H9 (cell line): Measurements from ENCODE around the gene EBF4. TPM values are rescaled to one million over a fixed set of nuclear protein-coding genes. Genes with fewer than 3 reads are reported as not detected.

Experiments
- DNase-seq: peaks from one replicate; pipeline ENCODE4 v3.0.0-alpha.2; 2017
- H2AFZ ChIP-seq: one replicate; pipeline ENCODE4 v1.6.1; 2013; ENCODE audit warnings: mild to moderate bottlenecking, low read length, control low read depth, moderate library complexity
- H2AK5ac ChIP-seq: 2 replicates; pipeline ENCODE4 v1.6.1; 2013; ENCODE audit warnings: low read length, control low read depth, mixed read lengths; ENCODE audit not compliant: insufficient read length
- H2BK120ac ChIP-seq: one replicate; pipeline ENCODE4 v1.6.1; 2013; ENCODE audit warnings: low read depth, mild to moderate bottlenecking, low read length, control low read depth, inconsistent platforms; ENCODE audit not compliant: poor library complexity, severe bottlenecking
- H2BK12ac ChIP-seq: 2 replicates; pipeline ENCODE4 v1.6.1; 2013; ENCODE audit warnings: low read length, control low read depth, mixed read lengths, low read depth; ENCODE audit not compliant: insufficient read length
- H2BK15ac ChIP-seq: 2 replicates; pipeline ENCODE4 v1.6.1; 2013; ENCODE audit warnings: low read depth, low read length, control low read depth
- H2BK20ac ChIP-seq: one replicate; pipeline ENCODE4 v1.6.1; 2013; ENCODE audit warnings: low read depth, mild to moderate bottlenecking, low read length, control low read depth, inconsistent platforms; ENCODE audit not compliant: poor library complexity, severe bottlenecking
- H2BK5ac ChIP-seq: 2 replicates; pipeline ENCODE4 v1.6.1; 2013; ENCODE audit warnings: low read length, control low read depth, mixed read lengths; ENCODE audit not compliant: insufficient read length
- H3K14ac ChIP-seq: 2 replicates; pipeline ENCODE4 v1.6.1; 2013; ENCODE audit warnings: low read length, control low read depth; ENCODE audit not compliant: insufficient read depth
- H3K18ac ChIP-seq: 2 replicates; pipeline ENCODE4 v1.6.1; 2013; ENCODE audit warnings: low read depth, mild to moderate bottlenecking, mixed read lengths, low read length, control low read depth; ENCODE audit not compliant: insufficient read length
- H3K23ac ChIP-seq: 2 replicates; pipeline ENCODE4 v1.6.1; 2013; ENCODE audit warnings: low read length, control low read depth, mixed read lengths, low read depth; ENCODE audit not compliant: insufficient read length
- H3K23me2 ChIP-seq: 2 replicates; pipeline ENCODE4 v1.6.1; 2013; ENCODE audit warnings: low read depth, mild to moderate bottlenecking, mixed read lengths, low read length, control low read depth; ENCODE audit not compliant: insufficient read length, poor library complexity, severe bottlenecking
- H3K27ac ChIP-seq: 2 replicates; pipeline ENCODE4 v1.5.1; 2013; ENCODE audit warnings: low read length, control low read depth, mixed read lengths, low read depth; ENCODE audit not compliant: insufficient read length
- H3K27me3 ChIP-seq: 2 replicates; pipeline ENCODE4 v1.6.1; 2013; ENCODE audit warnings: low read length, control low read depth, inconsistent platforms; ENCODE audit not compliant: insufficient read depth
- H3K4ac ChIP-seq: 2 replicates; pipeline ENCODE4 v1.6.1; 2013; ENCODE audit warnings: low read depth, mild to moderate bottlenecking, control low read depth, inconsistent platforms, low read length, moderate library complexity
- H3K4me1 ChIP-seq: 2 replicates; pipeline ENCODE4 v1.6.1; 2013; ENCODE audit warnings: low read length, control low read depth, inconsistent platforms; ENCODE audit not compliant: insufficient read depth
- H3K4me2 ChIP-seq: 2 replicates; pipeline ENCODE4 v1.6.1; 2013; ENCODE audit warnings: low read length, control low read depth, mixed read lengths; ENCODE audit not compliant: insufficient read length, insufficient read depth
- H3K56ac ChIP-seq: 2 replicates; pipeline ENCODE4 v1.6.1; 2013; ENCODE audit warnings: low read depth, mild to moderate bottlenecking, mixed read lengths, low read length, control low read depth; ENCODE audit not compliant: insufficient read length
- H3K79me1 ChIP-seq: 2 replicates; pipeline ENCODE4 v1.6.1; 2013; ENCODE audit warnings: low read depth, mild to moderate bottlenecking, moderate library complexity, low read length, control low read depth, inconsistent platforms; ENCODE audit not compliant: insufficient read depth, poor library complexity, severe bottlenecking
- H3K79me2 ChIP-seq: 2 replicates; pipeline ENCODE4 v1.6.1; 2013; ENCODE audit warnings: low read length, control low read depth, inconsistent platforms; ENCODE audit not compliant: insufficient read depth
- H3K9ac ChIP-seq: 2 replicates; pipeline ENCODE4 v1.6.1; 2013; ENCODE audit warnings: low read length, control low read depth, mixed read lengths; ENCODE audit not compliant: insufficient read length; ENCODE audit errors: extremely low read depth
- H3K9me3 ChIP-seq: one replicate; pipeline ENCODE4 v1.6.1; 2013; ENCODE audit warnings: low read depth, low read length, inconsistent platforms; ENCODE audit not compliant: control insufficient read depth
- H3T11ph ChIP-seq: one replicate; pipeline ENCODE4 v1.6.1; 2013; ENCODE audit warnings: mild to moderate bottlenecking, low read length, control low read depth, inconsistent platforms
- H4K20me1 ChIP-seq: one replicate; pipeline ENCODE4 v1.6.1; 2013; ENCODE audit not compliant: control insufficient read depth, insufficient read length, insufficient read depth
- H4K5ac ChIP-seq: 2 replicates; pipeline ENCODE4 v1.6.1; 2013; ENCODE audit warnings: low read depth, mild to moderate bottlenecking, mixed read lengths, low read length, control low read depth; ENCODE audit not compliant: insufficient read length
- H4K8ac ChIP-seq: replicated peaks from 2 replicates; pipeline ENCODE4 v1.6.1; 2013; ENCODE audit warnings: low read length, control low read depth, mixed read lengths, low read depth; ENCODE audit not compliant: insufficient read length
- H4K91ac ChIP-seq: 2 replicates; pipeline ENCODE4 v1.6.1; 2013; ENCODE audit warnings: low read depth, mild to moderate bottlenecking, moderate library complexity, mixed read lengths, low read length, control low read depth; ENCODE audit not compliant: insufficient read length
- H3K27ac Mint-ChIP-seq, 3 experiments: 2 replicates in 2 of 3; 3 replicates in 1 of 3; pipeline ENCODE4 v1.8.0; 2020 to 2021; ENCODE audit warnings: mixed read lengths in 3 of 3, mild to moderate bottlenecking in 1 of 3, moderate library complexity in 1 of 3
- H3K27me3 Mint-ChIP-seq: 2 replicates; pipeline ENCODE4 v1.8.0; 2021; ENCODE audit warnings: low read depth, mild to moderate bottlenecking, moderate library complexity, mixed read lengths
- H3K36me3 Mint-ChIP-seq, 3 experiments: 2 replicates in 2 of 3; 3 replicates in 1 of 3; pipeline ENCODE4 v1.8.0; 2020 to 2021; ENCODE audit warnings: low read depth in 3 of 3, mixed read lengths in 3 of 3; ENCODE audit not compliant: insufficient read depth in 1 of 3
- H3K4me1 Mint-ChIP-seq, 2 experiments: 2 replicates each; pipeline ENCODE4 v1.8.0; 2020; ENCODE audit warnings: mixed read lengths in 2 of 2
- H3K4me3 Mint-ChIP-seq, 2 experiments: 2 replicates in 1 of 2; 3 replicates in 1 of 2; pipeline ENCODE4 v1.8.0; 2020 to 2021; ENCODE audit warnings: mild to moderate bottlenecking in 2 of 2, mixed read lengths in 2 of 2, moderate library complexity in 1 of 2
- H3K9me3 Mint-ChIP-seq, 2 experiments: 2 replicates in 1 of 2; 3 replicates in 1 of 2; pipeline ENCODE4 v1.8.0; 2020; ENCODE audit warnings: mild to moderate bottlenecking in 2 of 2, mixed read lengths in 2 of 2, moderate library complexity in 1 of 2
- WGBS: extraction: QIAGEN DNeasy Blood & Tissue Kit; methylation state at CpG from one replicate; pipeline ENCODE4 v1.1.7; 2013; ENCODE audit warnings: missing lambda C conversion rate, low lambda C conversion rate, mixed read lengths; ENCODE audit not compliant: insufficient read length; ENCODE audit errors: extremely low coverage; 5-methylcytosine and 5-hydroxymethylcytosine counted together
- total RNA-seq: library from RNA; stranded (reverse); gene quantifications from 2 replicates; pipeline ENCODE4 v1.2.1, GENCODE V29; 2021
- TF ChIP-seq, protein P1 (sequence below): fragments of 200-600 bp; sonication (generic); conservative IDR thresholded peaks from 3 replicates; pipeline ENCODE4 v1.8.0; 2021; ENCODE audit warnings: antibody characterized with exemption, mild to moderate bottlenecking

Gene EBF4
- total RNA-seq, 1 experiment from 2014 or later: 3.9 TPM

DNA sequence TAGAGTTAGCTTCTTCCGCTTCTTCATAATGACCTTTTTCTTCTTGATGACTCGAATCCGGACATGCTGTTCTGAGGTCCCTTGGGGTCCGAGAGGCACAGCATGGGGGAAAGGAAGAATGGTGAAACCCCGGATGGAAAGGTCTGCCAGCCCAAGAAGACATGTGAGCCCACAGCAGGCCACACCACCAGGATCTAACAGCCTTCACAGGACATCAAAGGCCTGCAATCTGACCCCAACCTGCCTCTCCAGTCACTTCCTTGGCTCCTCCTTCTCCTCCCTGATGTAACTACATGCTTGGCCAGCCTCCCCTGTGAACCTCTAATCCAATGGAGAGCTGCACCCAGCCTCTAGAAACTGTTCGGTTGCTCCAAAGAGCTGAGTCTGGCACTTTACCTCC lies 106.2 kb downstream of the EBF4 start:
- peak overlapping the region in 1 of 3 experiments; percentile 79; a peak in 2 of 7 replicates for H3K27ac Mint-ChIP-seq
- H2AK5ac ChIP-seq: no peak overlapping the region
- no peak overlapping the region for H3K18ac ChIP-seq
- no peak overlapping the region for H3K27ac ChIP-seq
- H2BK20ac ChIP-seq: no peak overlapping the region
- H3K23me2 ChIP-seq: peaks cover 7% of the 10 kb centered on the region
- no CpG with 5 or more reads among the region's 6 CpGs for WGBS
- H3T11ph ChIP-seq: no peak overlapping the region
- no peak overlapping the region for H2BK5ac ChIP-seq
- no peak overlapping the region for H2BK12ac ChIP-seq
- no peaks in the 10 kb centered on the region for H3K9me3 ChIP-seq
- peaks cover 23 to 61% (median 38%) of the 10 kb centered on the region in 3 experiments for H3K36me3 Mint-ChIP-seq
- H3K79me2 ChIP-seq: no peaks in the 10 kb centered on the region
- H3K27me3 Mint-ChIP-seq: peaks cover 26% of the 10 kb centered on the region
- no peak overlapping the region for H3K4me2 ChIP-seq
- TF ChIP-seq, protein P1, sequence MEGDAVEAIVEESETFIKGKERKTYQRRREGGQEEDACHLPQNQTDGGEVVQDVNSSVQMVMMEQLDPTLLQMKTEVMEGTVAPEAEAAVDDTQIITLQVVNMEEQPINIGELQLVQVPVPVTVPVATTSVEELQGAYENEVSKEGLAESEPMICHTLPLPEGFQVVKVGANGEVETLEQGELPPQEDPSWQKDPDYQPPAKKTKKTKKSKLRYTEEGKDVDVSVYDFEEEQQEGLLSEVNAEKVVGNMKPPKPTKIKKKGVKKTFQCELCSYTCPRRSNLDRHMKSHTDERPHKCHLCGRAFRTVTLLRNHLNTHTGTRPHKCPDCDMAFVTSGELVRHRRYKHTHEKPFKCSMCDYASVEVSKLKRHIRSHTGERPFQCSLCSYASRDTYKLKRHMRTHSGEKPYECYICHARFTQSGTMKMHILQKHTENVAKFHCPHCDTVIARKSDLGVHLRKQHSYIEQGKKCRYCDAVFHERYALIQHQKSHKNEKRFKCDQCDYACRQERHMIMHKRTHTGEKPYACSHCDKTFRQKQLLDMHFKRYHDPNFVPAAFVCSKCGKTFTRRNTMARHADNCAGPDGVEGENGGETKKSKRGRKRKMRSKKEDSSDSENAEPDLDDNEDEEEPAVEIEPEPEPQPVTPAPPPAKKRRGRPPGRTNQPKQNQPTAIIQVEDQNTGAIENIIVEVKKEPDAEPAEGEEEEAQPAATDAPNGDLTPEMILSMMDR: no peak
- H3K4me3 Mint-ChIP-seq: peak overlapping the region; percentile 98 to 99
- H4K8ac ChIP-seq: no peak overlapping the region
- H3K4ac ChIP-seq: no peak overlapping the region
- H3K9ac ChIP-seq: no peak overlapping the region
- no peak overlapping the region for H3K56ac ChIP-seq
- no peak overlapping the region for H3K14ac ChIP-seq
- H3K27me3 ChIP-seq: peaks cover 15% of the 10 kb centered on the region
- no peak overlapping the region for H2AFZ ChIP-seq
- H3K4me1 Mint-ChIP-seq: peaks cover 25 to 29% of the 10 kb centered on the region in 2 experiments
- H4K5ac ChIP-seq: no peak overlapping the region
- no peak overlapping the region for H2BK15ac ChIP-seq
- peak; percentile 73 for DNase-seq
- no peak overlapping the region for H3K23ac ChIP-seq
- H3K9me3 Mint-ChIP-seq: no peaks in the 10 kb centered on the region; a peak in 1 of 5 replicates
- no peaks in the 10 kb centered on the region; the same call in 1 of the 2 replicates for H3K4me1 ChIP-seq
- no peaks in the 10 kb centered on the region for H3K79me1 ChIP-seq
- H4K91ac ChIP-seq: no peak overlapping the region
- no peak overlapping the region for H2BK120ac ChIP-seq
- H4K20me1 ChIP-seq: no peaks in the 10 kb centered on the region
